GM18505 (cell line): ENCODE measurements around the gene ZEB2.
A peak's percentile ranks its signal among the peaks of the same experiment; 100 is the strongest.

Experiments
- ATAC-seq: cut with Tn5 transposase; IDR thresholded peaks from one replicate; pipeline ENCODE4 v1.9.1; 2021; ENCODE audit not compliant: unreplicated experiment
- POLR2A ChIP-seq: IDR thresholded peaks from 4 replicates; pipeline ENCODE4 v1.6.1; 2011; ENCODE audit warnings: borderline replicate concordance; ENCODE audit not compliant: insufficient read depth, insufficient read length; ENCODE audit errors: extremely low read depth

ZEB2 gene

GRCh38 chr2:144426355-144426754, 93.6 kb downstream of the ZEB2 start:
- no peak for ATAC-seq
- no peak for TF ChIP-seq POLR2A

- no peak for TF ChIP-seq POLR2A
- ATAC-seq: no peak
Measured at GRCh38 chr2:144424559-144425240, 95.2 kb downstream of the ZEB2 start.

GRCh38 chr2:144421606-144422510, 98.1 kb downstream of the ZEB2 start:
- no peak for ATAC-seq
- no peak for TF ChIP-seq POLR2A

- TF ChIP-seq POLR2A: no peak
- ATAC-seq: no peak
Measured at GRCh38 chr2:144419218-144419617, 100.7 kb downstream of the ZEB2 start.

- ATAC-seq: no peak
- TF ChIP-seq POLR2A: no peak
Measured at GRCh38 chr2:144415386-144415785, 104.5 kb downstream of the ZEB2 start.

- no peak for TF ChIP-seq POLR2A
- peak; percentile 88 for ATAC-seq
Measured at GRCh38 chr2:144414324-144414845, 105.5 kb downstream of the ZEB2 start.

GRCh38 chr2:144412709-144413108, 107.2 kb downstream of the ZEB2 start:
- TF ChIP-seq POLR2A: no peak
- no peak for ATAC-seq

- TF ChIP-seq POLR2A: no peak
- ATAC-seq: no peak
Measured at GRCh38 chr2:144411473-144411872, 108.4 kb downstream of the ZEB2 start.

- no peak for TF ChIP-seq POLR2A
- no peak for ATAC-seq
Measured at GRCh38 chr2:144409241-144409640, 110.7 kb downstream of the ZEB2 start.

GRCh38 chr2:144407262-144407661, 112.7 kb downstream of the ZEB2 start:
- ATAC-seq: no peak

GRCh38 chr2:144405982-144406788, 113.7 kb downstream of the ZEB2 start:
- no peak for TF ChIP-seq POLR2A
- ATAC-seq: no peak

More at GRCh38 chr2:144407262-144407661, 112.7 kb downstream of the ZEB2 start:
- no peak for TF ChIP-seq POLR2A

GRCh38 chr2:144405321-144405720, 114.6 kb downstream of the ZEB2 start:
- TF ChIP-seq POLR2A: no peak
- ATAC-seq: no peak
